Activated CD8-positive, alpha-beta T cell treated with anti-CD3 and anti-CD28 coated beads, Interleukin-2, amount 10 ng/mL, durations not matched to agents 7 days and 5 days (primary cell): ENCODE measurements around the gene UTP18. TPM values are rescaled to one million over a fixed set of nuclear protein-coding genes. Genes with fewer than 3 reads are reported as not detected.
"Not testable (repeated sequence)": the region's sequence is repeated elsewhere in the genome, so short reads cannot be mapped to it uniquely, and the experiment has no call there.

ENCODE experiments used
- ATAC-seq: fragments of 150-1000 bp; cut with Tn5 transposase; one replicate; pipeline ENCODE4 v1.10.0; 2021; ENCODE audit warnings: moderate library complexity
- CTCF ChIA-PET: fragments of 350-600 bp; sonication (Branson Sonifier 250); formaldehyde crosslinking; loops from one replicate; lab custom pipeline; 2021; ENCODE audit warnings: antibody characterized with exemption; lab: Charles Lee
- POLR2A ChIA-PET: fragments of 350-600 bp; sonication (Branson Sonifier 250); formaldehyde crosslinking; loops from one replicate; lab custom pipeline; 2021; ENCODE audit warnings: antibody characterized with exemption; lab: Charles Lee
- DNase-seq: peaks from one replicate; pipeline ENCODE4 v3.0.0-alpha.2; 2020
- H3K27ac Mint-ChIP-seq: one replicate; pipeline ENCODE4 v1.8.0; 2021; ENCODE audit warnings: mild to moderate bottlenecking, mixed read lengths
- H3K27me3 Mint-ChIP-seq: one replicate; pipeline ENCODE4 v1.8.0; 2021; ENCODE audit warnings: low read depth, mixed read lengths
- H3K36me3 Mint-ChIP-seq: one replicate; pipeline ENCODE4 v1.8.0; 2021; ENCODE audit warnings: low read depth, mixed read lengths
- H3K4me1 Mint-ChIP-seq: one replicate; pipeline ENCODE4 v1.8.0; 2021; ENCODE audit warnings: low read depth, mixed read lengths
- H3K4me3 Mint-ChIP-seq: one replicate; pipeline ENCODE4 v1.8.0; 2021; ENCODE audit warnings: mild to moderate bottlenecking, mixed read lengths
- H3K9me3 Mint-ChIP-seq: one replicate; pipeline ENCODE4 v1.8.0; 2022; ENCODE audit warnings: mixed read lengths; ENCODE audit not compliant: insufficient read depth
- total RNA-seq, 2 experiments: library from RNA; stranded (reverse); gene quantifications; one replicate each; pipeline ENCODE4 v1.2.3, GENCODE V29; 2021

Gene UTP18
- total RNA-seq, 2 experiments from 2014 or later = 47.4 to 52.1 TPM

DNA sequence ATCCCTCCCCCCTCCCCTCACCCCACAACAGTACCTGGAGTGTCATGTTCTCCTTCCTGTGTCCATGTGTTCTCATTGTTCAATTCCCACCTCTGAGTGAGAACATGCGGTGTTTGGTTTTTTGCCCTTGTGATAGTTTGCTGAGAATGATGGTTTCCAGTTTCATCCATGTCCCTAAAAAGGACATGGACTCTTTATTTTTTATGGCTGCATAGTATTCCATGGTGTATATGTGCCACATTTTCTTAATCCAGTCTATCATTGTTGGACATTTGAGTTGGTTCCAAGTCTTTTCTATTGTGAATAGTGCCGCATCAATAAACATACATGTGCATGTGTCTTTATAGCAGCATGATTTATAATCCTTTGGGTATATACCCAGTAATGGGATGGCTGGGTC, 34.0 kb downstream of the UTP18 start:
- DNase-seq, H3K27me3 Mint-ChIP-seq, H3K9me3 Mint-ChIP-seq, H3K4me3 Mint-ChIP-seq, ATAC-seq, POLR2A ChIA-PET, H3K27ac Mint-ChIP-seq, H3K4me1 Mint-ChIP-seq, CTCF ChIA-PET: not testable (repeated sequence)
- peaks cover 51% of the 10 kb centered on the region for H3K36me3 Mint-ChIP-seq

- Mint-ChIP-seq H3K27ac (no peak overlapping the region), H3K4me3 (no peak overlapping the region), H3K9me3 (no peaks in the 10 kb centered on the region), H3K36me3 (peaks cover 23% of the 10 kb centered on the region), H3K4me1 (peaks cover 8% of the 10 kb centered on the region), H3K27me3 (no peaks in the 10 kb centered on the region)
- ChIA-PET CTCF (interaction anchor here (0.6 to 4.3 kb wide), 10 partner anchors 8 to 342 kb away, joined by 3 to 25 read pairs (median 3); no protein-coding TSS in a partner anchor), POLR2A (no interaction called here)
- DNase-seq (no peak), ATAC-seq (no peak)
Observed at GRCh38 chr17:51298508-51299371, 38.4 kb downstream of the UTP18 start.

GRCh38 chr17:51299859-51300258, 39.5 kb downstream of the UTP18 start:
- H3K36me3 Mint-ChIP-seq = peaks cover 13% of the 10 kb centered on the region
- ChIA-PET CTCF (interaction anchor here (0.6 to 4.3 kb wide), 7 partner anchors 9 to 237 kb away, joined by 3 to 25 read pairs (median 3); no protein-coding TSS in a partner anchor), POLR2A (no interaction called here)
- H3K4me1 Mint-ChIP-seq = peaks cover 8% of the 10 kb centered on the region
- no peaks in the 10 kb centered on the region for H3K9me3 Mint-ChIP-seq
- DNase-seq (no peak), ATAC-seq (no peak)
- H3K27ac Mint-ChIP-seq = no peak overlapping the region
- no peaks in the 10 kb centered on the region for H3K27me3 Mint-ChIP-seq
- H3K4me3 Mint-ChIP-seq = no peak overlapping the region

DNA sequence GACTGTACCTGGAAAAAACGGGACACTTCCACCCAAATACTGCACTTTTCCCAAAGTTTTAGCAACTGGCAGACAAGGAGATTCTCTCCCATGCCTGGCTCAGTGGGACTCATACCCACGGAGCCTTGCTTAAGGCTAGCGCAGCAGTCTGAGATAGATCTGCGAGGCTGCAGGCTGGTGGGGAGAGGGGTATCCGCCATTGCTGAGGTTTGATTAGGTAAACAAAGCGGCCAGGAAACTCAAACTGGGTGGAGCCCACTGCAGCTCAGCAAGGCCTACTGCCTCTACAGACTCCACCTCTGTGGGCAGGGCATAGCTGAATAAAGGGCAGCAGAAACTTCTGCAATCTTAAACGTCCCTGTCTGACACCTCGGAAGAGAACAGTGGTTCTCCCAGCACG, 44.8 kb downstream of the UTP18 start:
- ATAC-seq (no peak), DNase-seq (no peak)
- POLR2A ChIA-PET = no interaction called here
- no peaks in the 10 kb centered on the region for H3K36me3 Mint-ChIP-seq
- peaks cover 20% of the 10 kb centered on the region for H3K27me3 Mint-ChIP-seq
- H3K4me1 Mint-ChIP-seq = no peaks in the 10 kb centered on the region
- H3K4me3 Mint-ChIP-seq = no peak overlapping the region
- no peak overlapping the region for H3K27ac Mint-ChIP-seq
- CTCF ChIA-PET = no interaction called here
- H3K9me3 Mint-ChIP-seq = no peaks in the 10 kb centered on the region

DNA sequence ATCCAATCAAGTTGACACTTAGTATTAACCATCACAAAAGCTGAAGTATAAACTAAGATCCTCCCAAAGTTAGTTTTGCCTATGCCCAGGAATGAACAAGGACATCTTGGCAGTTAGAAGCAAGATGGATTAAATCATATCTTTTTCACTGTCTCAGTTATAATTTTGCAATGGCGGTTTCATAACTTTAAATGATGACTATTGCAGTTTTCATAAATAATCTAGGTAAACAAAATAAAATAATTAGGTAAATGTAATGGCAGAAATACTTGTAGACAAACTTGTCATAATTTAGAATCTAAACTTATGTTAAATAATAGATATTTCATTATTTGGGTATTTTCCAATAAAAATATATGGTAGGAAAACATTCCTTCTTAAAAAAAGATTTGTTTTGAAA, 51.7 kb downstream of the UTP18 start:
- peaks cover 15% of the 10 kb centered on the region for H3K27me3 Mint-ChIP-seq
- ATAC-seq, H3K9me3 Mint-ChIP-seq, DNase-seq, H3K4me3 Mint-ChIP-seq, CTCF ChIA-PET, POLR2A ChIA-PET, H3K36me3 Mint-ChIP-seq, H3K4me1 Mint-ChIP-seq, H3K27ac Mint-ChIP-seq: not testable (repeated sequence)

DNA sequence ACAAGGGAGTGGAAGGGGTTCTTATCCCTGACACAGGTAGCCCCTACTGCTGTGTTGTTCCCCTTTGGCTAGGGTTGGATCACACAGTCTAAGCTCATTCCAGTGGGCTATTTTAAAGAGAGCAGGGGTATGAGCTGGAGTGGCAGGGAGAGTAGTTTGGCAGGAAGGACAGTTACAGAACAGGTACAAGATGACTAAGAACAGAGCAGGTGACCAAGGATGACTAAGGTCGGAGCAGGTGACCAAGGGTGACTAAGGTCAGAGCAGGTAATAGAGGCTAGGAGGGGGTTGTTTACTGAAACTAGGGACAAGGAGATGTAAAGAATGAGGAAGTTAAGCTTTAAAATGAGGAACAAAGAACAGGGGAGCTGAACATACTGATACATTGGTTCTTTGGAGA, 58.8 kb downstream of the UTP18 start:
- CTCF ChIA-PET = no interaction called here
- Mint-ChIP-seq H3K27ac (no peak overlapping the region), H3K9me3 (peaks cover 20% of the 10 kb centered on the region), H3K36me3 (no peaks in the 10 kb centered on the region), H3K4me1 (no peaks in the 10 kb centered on the region), H3K27me3 (peaks cover 11% of the 10 kb centered on the region), H3K4me3 (no peak overlapping the region)
- POLR2A ChIA-PET = interaction anchor here (0.5 kb wide), 1 partner anchor 355 kb away, joined by 3 read pairs; no protein-coding TSS in a partner anchor
- no peak for DNase-seq
- ATAC-seq = no peak

DNA sequence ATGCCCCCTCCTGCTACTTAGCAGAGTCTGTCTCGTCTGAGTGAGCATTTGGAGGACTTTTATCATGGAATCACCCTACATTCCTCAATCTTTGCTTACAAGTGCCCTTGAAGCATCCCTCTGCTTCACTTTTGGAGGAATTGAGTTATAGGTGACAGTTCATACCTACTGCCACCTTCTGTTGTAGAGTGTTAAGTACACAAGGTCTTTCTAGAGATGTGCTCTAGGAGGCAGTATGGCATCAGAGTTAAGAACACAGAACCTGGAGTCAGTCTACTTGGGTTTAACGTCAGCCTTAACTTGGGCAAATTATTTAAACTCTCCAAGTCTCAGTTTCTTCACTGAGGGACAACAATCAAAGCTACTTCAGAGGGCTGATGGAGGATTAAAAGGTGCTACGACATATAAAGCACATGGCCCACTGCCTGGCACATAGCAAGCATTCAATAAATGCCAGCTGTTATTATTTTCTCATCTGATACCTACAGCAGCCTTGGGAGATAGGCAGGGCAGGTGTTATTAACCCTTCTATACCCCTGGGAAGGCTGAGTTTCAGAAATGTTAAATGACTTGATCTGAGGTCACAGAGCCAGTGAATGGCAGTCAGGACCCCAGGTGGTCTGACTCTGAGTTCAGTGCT, 62.2 kb downstream of the UTP18 start:
- H3K4me1 Mint-ChIP-seq = no peaks in the 10 kb centered on the region
- DNase-seq (no peak), ATAC-seq (no peak)
- H3K9me3 Mint-ChIP-seq = peaks cover 6% of the 10 kb centered on the region
- ChIA-PET POLR2A (no interaction called here), CTCF (interaction anchor here (1.0 to 1.3 kb wide), 4 partner anchors 14 to 119 kb away, joined by 3 to 4 read pairs (median 3); no protein-coding TSS in a partner anchor)
- no peak overlapping the region for H3K27ac Mint-ChIP-seq
- H3K36me3 Mint-ChIP-seq = no peaks in the 10 kb centered on the region
- peaks cover 14% of the 10 kb centered on the region for H3K27me3 Mint-ChIP-seq
- no peak overlapping the region for H3K4me3 Mint-ChIP-seq

- no peaks in the 10 kb centered on the region for H3K36me3 Mint-ChIP-seq
- H3K9me3 Mint-ChIP-seq = no peaks in the 10 kb centered on the region
- no peak overlapping the region for H3K4me3 Mint-ChIP-seq
- H3K27me3 Mint-ChIP-seq = peaks cover 18% of the 10 kb centered on the region
- DNase-seq (no peak), ATAC-seq (no peak)
- POLR2A ChIA-PET = no interaction called here
- no peak overlapping the region for H3K27ac Mint-ChIP-seq
- H3K4me1 Mint-ChIP-seq = no peaks in the 10 kb centered on the region
- CTCF ChIA-PET = interaction anchor here (0.7 kb wide), 1 partner anchor 269 kb away, joined by 3 read pairs; no protein-coding TSS in a partner anchor
Observed at GRCh38 chr17:51325471-51325870, 65.1 kb downstream of the UTP18 start.

GRCh38 chr17:51330861-51331503, 70.6 kb downstream of the UTP18 start:
- ATAC-seq, DNase-seq, H3K9me3 Mint-ChIP-seq: not testable (repeated sequence)

DNA sequence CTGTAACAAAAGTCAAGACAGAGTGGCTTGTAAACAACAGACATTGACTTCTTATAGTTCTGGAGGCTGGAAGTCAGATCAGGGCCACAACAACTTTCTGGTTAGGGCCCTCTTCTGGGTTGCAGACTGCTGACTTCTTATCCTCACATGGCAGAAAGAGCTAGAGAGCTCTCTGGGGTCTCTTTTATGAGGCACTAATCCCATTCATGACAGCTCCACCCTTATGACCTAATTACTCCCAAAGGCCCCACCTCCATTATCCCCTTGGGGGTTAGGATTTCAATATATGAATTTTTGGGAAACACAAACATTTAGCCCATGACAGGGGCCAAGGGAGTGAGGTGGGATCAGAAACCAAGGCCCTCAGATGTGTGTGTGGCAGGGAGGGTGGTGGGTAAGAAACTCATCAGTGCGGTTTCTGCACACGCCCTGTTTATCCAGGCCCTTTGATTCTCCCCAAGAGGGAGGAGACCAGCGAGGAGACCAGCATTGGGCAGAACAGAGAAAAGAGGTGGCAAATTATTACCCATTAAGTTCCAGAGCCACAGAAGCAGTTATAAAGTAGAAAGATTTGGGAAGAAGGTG, 74.8 kb downstream of the UTP18 start:
- no peak for ATAC-seq
- POLR2A ChIA-PET = no interaction called here

More at GRCh38 chr17:51330861-51331503, 70.6 kb downstream of the UTP18 start:
- POLR2A ChIA-PET, H3K27ac Mint-ChIP-seq, H3K4me1 Mint-ChIP-seq, H3K36me3 Mint-ChIP-seq, H3K4me3 Mint-ChIP-seq, CTCF ChIA-PET: not testable (repeated sequence)
- peaks cover 19% of the 10 kb centered on the region for H3K27me3 Mint-ChIP-seq

More for the DNA sequence above, 74.8 kb downstream of the UTP18 start:
- Mint-ChIP-seq H3K4me1 (no peaks in the 10 kb centered on the region), H3K4me3 (no peak overlapping the region), H3K27me3 (peaks cover 5% of the 10 kb centered on the region), H3K27ac (no peak overlapping the region), H3K36me3 (no peaks in the 10 kb centered on the region), H3K9me3 (no peaks in the 10 kb centered on the region)
- DNase-seq = no peak
- CTCF ChIA-PET = no interaction called here
